LNCaP clone FGC (cell line): ENCODE results near the gene PABPC1L.

Experiments used
- DNase-seq: peaks from one replicate; pipeline ENCODE4 v3.0.0-alpha.2; 2011; ENCODE audit warnings: low read depth
- H3K4me3 ChIP-seq: 2 replicates; pipeline ENCODE4 v1.5.1; 2011; ENCODE audit warnings: mild to moderate bottlenecking, low read depth, low read length, control low read depth
- CTCF ChIP-seq: IDR thresholded peaks from 2 replicates; pipeline ENCODE4 v1.5.1; 2012; ENCODE audit warnings: mild to moderate bottlenecking; ENCODE audit not compliant: control insufficient read depth, insufficient read depth; ENCODE audit errors: extremely low read depth

The PABPC1L gene

GRCh38 chr20:44960103-44960852 lies 50.4 kb downstream of the PABPC1L start, which contains the start of gene TOMM34:
Gene TOMM34, minus strand, starts transcription at chr20:44960397. Its CDS starts 64 bp downstream, at chr20:44960333.
- peak within 1 kb of the TSS; percentile 79 for H3K4me3 ChIP-seq
- TF ChIP-seq CTCF = no peak
- DNase-seq = peak; percentile 65

DNA sequence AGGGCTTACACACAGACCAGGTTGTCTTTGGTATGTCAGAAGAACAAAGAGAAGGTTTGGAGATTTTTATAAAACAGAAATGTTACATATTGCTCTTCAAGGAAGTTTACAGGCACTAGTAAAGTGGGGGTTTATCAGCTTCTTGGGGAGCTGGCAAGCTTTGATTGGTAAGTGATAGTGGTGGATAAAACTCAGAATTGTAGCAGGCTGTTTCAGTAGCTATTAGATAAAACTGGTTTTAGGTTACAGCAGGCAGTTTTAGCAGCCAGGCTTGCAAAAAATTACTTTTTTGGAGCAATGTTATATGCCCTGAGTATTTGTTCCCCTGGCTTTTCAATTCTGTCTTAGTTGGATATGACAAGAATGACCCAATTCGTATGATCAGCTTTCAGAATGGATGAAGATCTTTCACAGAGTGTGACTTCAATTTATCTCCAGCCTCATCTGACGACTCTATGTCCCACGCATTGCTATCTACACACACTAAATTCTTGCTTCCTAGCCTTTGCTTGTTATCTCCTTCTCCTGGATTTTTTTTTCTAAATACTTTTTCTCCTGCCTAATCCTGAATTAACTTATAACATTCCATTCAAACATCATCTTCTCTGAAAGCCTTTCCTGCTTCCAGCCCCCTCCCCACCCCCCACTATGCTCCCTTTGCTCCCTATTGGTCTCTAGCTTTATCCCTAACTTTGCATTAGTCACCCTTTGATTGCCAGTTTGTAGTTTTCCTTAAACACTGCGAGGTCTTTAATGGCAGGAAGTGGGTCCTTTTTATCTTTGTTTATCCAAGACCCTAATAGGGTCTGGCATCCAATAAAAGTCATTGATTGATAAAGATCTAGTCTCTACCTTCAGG lies 51.4 kb downstream of the PABPC1L start:
- DNase-seq = no peak
- H3K4me3 ChIP-seq = no peak overlapping the region
- TF ChIP-seq CTCF = no peak

- DNase-seq = no peak
- no peak overlapping the region for H3K4me3 ChIP-seq
- TF ChIP-seq CTCF = no peak
Observed at GRCh38 chr20:44961870-44962267, 52.0 kb downstream of the PABPC1L start.

DNA sequence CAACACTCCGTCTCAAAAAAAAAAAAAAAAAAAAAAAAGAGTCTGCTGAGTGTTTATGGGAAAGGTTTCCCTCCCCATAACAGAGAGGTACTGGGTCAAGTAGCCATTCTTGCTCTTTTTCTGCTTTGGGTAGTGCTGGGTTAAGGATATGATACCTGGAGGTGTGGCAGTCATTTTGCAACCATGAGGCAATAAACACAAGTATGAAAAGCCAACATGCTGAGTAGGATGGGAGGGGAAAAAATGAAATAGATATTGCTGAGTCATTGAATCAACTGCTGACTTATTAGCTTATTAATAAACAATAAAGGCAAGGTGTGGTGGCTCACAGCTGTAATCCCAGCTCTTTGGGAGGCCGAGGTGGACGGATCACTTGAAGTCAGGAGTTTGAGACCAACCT lies 52.6 kb downstream of the PABPC1L start:
- no peak for TF ChIP-seq CTCF
- no peak overlapping the region for H3K4me3 ChIP-seq
- DNase-seq = no peak

GRCh38 chr20:44963325-44964215 lies 53.7 kb downstream of the PABPC1L start:
- no peak overlapping the region for H3K4me3 ChIP-seq
- DNase-seq = no peak
- TF ChIP-seq CTCF = no peak

DNA sequence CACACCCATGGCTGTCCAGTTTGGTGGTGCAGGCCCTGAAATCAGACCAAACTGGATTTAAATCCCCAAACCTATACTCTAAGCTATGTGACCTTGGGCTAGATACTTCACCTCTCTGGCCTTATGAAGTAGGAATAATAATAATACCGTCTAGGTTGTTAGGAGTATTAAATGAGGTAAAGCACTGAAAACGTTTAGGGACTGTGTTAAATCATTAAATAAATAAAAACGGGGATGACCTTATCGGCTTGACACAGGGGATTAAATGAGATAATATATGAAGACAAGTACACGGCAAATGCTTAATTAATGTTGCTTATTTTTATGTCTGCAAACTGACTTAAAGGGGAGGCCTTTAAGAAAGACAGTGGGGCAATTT lies 55.8 kb downstream of the PABPC1L start:
- no peak for TF ChIP-seq CTCF
- DNase-seq = no peak
- H3K4me3 ChIP-seq = peak overlapping the region; percentile 97
